Epithelial cell of prostate (primary cell): ENCODE measurements around the gene TRIM33.
"Not testable (repeated sequence)": the region's sequence is repeated elsewhere in the genome, so short reads cannot be mapped to it uniquely, and the experiment has no call there.

ENCODE experiments used
- DNase-seq: peaks from one replicate; pipeline ENCODE4 v3.0.0-alpha.2; 2011; ENCODE audit warnings: low read depth, low spot score
- H3K27ac ChIP-seq: fragments of 450-650 bp; 2 replicates; pipeline ENCODE4 v1.5.1; 2017; ENCODE audit warnings: mild to moderate bottlenecking

Gene TRIM33

DNA sequence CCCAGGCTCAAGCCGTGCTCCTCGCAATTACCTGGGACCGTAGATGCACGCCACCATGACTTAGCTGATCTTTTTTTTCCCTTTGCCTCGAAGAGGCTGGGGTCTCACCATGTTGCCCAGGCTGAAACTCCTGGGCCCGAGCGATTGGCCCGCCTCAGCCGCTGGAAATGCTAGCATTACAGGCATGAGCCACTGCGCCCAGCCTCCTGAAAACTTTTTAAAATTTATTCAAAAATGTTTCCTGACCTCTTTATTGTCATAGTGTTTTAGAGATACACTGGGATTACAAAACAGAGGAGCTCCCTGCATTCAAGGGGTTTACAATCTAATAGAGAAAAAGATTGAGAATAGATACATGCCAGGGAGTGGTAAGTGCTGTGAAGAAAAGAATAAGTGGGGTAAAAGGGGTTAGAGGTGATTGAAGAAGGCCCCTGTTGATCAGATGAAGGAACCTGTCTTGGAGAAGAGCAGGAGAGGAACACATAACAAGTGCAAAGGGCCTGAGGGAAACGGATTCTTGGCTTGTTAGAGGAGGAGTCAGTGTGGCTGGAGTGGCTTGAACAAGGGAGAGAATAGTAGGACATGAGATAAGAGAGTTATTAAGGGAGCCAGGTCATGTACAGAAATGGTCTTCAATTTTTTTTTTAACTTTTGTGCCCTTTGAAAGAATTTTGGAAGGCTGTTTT lies 1.7 kb upstream of the TRIM33 start:
- DNase-seq: no peak
- no peak overlapping the region for H3K27ac ChIP-seq

DNA sequence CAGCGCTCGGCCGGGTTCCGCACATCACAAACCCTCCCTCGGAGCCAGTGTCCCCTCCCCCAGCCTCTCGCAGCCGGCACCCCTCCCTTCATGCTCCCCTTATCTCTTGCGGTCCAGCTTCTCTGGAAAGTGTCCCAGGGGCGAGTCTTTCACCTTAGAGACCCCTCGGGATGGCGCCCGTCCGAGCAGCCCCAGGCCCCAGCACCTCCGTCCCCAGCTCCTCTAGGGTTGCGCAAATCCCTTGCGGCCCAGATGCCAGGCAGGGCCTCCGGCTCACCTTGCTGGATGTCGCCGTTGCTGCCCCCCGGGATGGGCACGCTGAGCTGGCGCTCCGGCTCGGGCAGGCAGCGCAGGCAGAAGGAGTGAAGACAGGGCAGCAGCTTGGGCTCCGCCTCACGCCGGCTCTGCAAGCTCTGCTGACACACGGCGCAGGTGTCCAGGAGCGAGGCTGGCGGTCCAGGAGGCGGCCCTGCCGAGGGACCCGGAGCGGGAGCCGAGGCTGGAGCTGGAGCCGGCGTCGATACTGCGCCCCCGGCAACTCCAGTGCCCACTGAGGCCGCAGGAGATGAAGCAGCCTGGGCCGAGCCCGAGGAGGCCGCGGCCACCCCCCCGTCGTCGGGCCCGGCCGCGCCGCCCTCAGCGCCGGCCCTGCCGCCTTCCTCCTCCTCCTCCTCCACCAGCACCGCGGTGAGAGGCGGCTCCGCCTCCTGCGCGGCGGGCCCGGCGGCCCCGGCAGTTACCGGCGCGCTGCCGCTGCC lies 550 bp downstream of the TRIM33 start:
- no peak for DNase-seq
- peak overlapping the region; percentile 95 for H3K27ac ChIP-seq

DNA sequence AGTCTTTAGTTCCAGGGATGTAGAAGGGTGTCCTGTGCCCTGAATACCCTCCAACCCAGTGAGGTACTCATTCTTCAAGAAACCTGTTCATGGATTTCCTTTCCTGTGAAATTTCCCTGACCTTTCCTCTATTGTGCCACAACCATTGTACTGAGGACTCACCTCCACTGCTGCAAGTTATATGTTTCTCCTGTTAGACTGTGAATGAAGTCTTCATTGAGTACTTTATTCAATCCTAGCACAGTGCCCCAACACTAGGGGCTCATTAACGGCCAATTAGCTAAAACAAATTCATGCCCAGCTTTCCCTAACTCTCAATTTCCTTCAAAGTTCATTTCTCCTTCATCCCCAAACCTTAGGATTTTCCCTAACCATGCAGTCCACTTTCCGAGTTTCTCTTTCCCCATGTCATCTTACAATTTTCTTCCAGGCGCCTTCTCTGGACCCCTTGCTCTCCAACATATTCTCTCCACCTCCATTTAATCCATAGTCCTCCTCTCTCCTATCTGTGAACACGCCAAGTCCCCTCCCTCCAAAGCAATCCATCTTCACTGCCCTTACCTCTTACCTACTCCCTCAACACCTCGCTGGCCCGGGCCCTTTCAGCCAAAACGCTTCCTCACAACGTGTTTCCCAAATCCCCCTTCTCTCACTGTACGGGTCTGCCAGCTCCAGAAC lies 1.3 kb downstream of the TRIM33 start:
- no peak for DNase-seq
- peak overlapping the region; percentile 95 for H3K27ac ChIP-seq

DNA sequence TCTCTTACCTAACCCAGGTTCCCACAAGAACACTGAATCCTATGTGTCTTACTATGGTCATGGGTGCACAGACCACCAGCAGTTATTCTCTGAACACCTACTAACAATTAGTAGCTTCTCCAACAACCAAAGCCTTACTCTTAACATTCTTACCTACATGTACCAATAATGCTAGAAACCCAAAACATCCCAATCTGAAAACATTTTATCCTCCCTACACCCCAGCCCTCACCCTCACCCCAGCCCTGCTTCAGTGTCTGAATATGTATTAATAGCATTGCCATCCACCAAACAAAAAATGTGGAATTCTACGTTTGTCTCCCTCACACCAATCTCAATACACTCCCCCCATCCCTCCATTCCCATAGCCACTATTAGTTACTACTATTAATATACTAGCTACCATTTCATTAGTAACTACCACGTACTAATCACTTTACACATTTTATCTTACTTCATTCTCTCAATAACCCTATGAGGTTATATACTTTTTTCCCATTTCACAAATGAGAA lies 2.6 kb downstream of the TRIM33 start:
- DNase-seq: no peak
- H3K27ac ChIP-seq: no peak overlapping the region

DNA sequence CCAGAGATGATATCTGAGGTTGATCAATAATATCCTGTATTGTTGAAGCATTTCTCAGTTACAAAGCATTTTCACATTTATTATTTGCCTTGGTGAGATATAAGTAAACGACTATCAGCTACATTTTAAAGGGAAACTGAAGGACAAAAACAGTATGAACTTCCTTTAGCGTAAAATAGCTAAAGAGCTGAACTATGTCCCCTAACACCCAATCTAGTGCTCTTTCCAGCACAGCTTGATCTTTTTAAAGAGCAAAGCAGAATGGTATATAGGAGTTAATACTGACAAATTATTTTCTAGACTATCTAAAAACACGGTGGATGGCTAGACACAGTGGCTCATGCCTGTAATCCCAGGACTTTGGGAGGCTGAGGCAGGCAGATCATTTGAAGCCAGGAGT lies 3.5 kb downstream of the TRIM33 start:
- no peak for DNase-seq
- H3K27ac ChIP-seq: no peak overlapping the region

DNA sequence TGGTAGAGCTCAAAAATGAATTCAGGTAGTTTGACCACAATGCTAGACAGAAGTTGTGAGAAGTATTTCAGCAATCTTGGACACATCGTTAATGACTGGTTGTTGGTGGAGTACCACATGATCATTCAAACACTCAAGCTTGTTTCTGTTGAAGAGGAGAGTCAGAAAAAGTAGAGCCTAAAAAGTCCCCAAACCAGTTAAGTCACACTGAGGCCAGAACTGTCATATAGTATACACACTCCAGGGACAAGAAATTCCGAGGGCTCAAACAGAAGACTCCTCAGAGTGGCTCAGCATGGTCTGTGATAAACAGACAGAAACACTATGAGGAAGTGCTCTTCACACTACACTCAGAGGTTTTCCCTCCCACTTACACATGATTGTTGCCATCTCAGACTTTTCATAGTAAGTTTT lies 5.8 kb downstream of the TRIM33 start:
- no peak overlapping the region for H3K27ac ChIP-seq
- DNase-seq: no peak

DNA sequence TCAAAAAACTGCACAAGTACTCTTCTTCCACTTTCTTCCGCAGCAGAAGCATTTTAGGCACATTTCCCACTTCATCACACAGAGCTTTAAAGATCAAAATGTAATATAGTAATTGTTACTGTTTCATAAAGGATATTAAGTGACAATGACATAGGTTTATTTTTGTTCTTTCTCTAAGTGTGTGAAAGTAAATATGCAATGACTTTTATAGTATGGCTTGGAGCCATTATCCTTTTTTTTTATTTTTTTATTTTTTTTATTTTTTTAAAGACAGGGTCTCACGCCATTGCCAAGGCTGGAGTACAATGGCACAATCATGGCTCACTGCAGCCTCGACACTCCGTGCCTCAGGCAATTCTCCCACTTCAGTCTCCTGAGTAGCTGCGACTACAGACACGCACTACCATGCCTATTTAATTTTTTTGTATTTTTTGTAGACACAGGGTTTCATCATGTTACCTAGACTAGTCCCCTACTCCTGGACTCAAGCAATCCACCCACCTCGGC lies 7.0 kb downstream of the TRIM33 start:
- no peak overlapping the region for H3K27ac ChIP-seq

DNA sequence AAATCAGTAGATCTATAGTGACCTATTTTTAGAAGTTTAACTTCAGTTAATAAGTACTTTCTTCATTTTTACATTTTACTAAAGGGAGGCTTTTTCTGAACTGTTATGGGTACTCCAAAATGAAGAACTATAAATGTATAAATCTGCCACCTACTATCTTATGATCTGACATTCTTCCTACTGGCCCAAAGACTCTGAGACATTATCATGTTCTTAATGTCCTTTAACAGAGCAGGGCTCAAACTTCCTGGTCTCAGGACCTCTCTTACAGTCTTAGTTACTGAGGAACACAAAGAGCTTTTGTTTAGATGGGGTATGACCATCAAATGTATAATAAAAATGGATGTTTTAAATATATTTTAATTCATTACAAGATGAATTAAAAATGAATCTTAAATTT lies 8.9 kb downstream of the TRIM33 start:
- DNase-seq: no peak
- no peak overlapping the region for H3K27ac ChIP-seq

More for the DNA sequence above, 7.0 kb downstream of the TRIM33 start:
- DNase-seq: no peak

DNA sequence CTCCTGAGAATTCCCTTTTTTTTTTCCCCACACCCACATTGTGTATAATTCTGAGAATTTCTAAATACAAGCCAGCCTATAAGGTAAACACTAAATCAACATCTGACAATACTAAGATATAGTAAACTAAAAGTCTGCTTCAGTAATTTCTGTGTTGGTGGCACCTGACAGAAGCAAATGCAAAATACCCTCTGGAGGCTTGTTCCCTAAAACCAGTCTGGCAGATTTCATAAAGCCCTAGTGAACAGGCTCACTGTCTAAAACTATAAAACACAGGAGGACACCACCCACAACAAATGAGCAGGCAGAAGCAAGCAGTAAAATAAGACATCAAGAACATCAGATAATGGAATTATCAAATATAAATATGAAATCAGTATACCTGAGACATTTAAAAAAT lies 11.5 kb downstream of the TRIM33 start:
- no peak for DNase-seq

DNA sequence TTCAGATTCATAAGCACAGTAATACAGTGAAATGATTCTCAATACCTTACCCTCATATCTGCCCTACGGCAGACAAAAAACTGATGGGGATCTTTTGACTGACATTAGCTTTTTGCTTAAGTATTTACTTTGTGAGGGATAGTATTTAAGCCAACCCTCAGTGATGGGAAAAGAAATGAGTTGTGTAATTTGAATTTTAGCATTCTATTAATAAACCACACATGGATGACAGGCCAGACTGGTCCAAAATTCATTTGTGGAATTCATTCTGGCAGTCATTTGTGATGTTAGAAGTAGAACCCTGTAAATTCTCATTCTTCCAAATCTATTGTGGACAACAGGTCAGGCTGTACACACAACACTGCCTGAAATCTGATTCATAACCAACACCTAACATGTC lies 14.9 kb downstream of the TRIM33 start:
- DNase-seq: no peak
- H3K27ac ChIP-seq: no peak overlapping the region

More for the DNA sequence above, 11.5 kb downstream of the TRIM33 start:
- H3K27ac ChIP-seq: no peak overlapping the region

DNA sequence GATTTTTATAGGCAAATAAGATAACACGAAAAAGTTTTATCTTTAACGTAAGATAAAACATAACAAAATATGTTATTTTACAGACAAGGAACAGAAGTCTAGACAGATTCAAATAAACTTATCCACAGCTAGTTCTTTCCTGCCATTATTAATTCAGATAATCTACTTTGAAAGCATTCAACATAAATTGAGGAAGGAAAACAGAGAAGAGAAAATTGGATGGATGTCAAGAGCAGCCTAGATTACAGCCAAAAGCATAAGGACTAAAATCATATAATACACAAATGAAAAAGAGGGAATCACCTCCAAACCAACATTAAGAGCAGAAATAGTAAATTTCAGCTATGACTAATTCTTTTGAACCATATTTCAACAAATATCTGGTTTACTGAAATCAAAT lies 15.5 kb downstream of the TRIM33 start:
- H3K27ac ChIP-seq: no peak overlapping the region
- no peak for DNase-seq

DNA sequence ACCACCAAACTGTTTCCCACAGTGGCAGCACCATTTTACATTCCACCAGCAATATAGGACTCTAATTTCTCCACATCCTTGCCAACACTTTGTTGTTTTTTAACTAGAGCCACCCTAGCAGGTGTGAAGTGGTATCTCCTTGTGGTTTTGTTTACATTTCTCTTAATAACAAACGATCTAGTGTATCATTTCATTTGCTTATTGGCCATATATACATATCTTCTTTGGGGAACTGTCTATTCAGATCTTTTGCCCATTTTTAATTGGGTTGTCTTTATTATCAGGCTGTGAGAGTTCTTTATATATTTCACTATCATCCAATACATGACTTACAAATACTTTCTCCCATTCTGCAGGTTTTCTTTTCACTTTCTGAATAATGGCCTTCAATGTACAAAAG lies 18.0 kb downstream of the TRIM33 start:
- DNase-seq: no peak
- no peak overlapping the region for H3K27ac ChIP-seq

DNA sequence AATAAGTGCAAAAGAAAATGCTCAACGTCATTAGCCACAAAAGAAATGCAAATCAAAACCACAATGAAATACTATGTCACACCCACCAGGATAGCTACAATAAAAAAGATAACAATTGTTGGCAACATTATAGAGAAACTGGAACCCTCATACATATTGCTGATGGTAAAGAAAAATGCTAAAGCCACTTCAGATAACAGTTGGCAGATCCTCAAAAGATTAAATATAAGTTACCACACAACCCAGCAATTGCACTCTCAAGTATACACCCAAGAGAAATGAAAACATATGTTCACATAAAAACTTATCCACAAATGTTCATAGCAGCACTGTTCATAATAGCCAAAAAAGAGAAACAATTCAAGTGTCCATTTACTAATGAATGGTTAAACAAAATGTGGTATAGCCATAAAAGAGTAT lies 20.7 kb downstream of the TRIM33 start:
- H3K27ac ChIP-seq: no peak overlapping the region
- no peak for DNase-seq

DNA sequence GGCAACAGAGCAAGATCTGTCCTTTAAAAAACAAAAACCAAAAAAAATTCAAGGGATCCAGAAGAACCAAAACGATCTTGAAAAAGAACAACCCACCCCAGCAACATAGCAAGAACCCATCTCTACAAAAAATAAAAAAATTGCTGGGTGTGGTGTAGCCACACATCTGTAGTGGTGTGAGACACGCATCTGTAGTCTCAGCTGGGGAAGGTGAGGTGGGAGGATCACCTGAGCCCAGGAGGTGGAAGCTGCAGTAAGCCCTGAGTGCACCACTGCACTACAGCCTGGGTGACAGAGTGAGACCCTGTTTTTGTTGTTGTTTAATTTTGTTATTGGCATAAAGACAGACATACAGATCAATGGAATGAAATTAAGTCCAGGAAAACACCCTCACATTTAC lies 22.3 kb downstream of the TRIM33 start:
- H3K27ac ChIP-seq: no peak overlapping the region
- no peak for DNase-seq

DNA sequence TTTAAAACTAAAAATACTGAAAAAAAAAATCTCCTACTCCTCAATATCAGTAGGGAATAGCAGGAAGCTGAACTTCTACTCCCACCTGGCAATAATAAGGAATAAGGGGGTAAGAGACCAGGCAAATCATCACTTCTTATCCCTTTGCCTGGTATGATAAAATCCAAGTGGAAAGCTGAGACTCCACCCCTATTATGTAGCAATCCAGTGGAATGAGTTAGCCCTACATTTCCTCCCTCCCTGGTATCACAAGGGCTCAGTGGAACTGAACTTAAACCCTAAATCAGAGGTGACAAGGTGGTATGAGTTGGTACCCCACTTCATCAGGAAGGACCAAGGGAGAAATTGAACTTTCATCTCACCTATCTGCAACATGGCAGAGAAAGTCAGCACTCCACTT lies 25.7 kb downstream of the TRIM33 start:
- H3K27ac ChIP-seq: no peak overlapping the region
- DNase-seq: no peak

DNA sequence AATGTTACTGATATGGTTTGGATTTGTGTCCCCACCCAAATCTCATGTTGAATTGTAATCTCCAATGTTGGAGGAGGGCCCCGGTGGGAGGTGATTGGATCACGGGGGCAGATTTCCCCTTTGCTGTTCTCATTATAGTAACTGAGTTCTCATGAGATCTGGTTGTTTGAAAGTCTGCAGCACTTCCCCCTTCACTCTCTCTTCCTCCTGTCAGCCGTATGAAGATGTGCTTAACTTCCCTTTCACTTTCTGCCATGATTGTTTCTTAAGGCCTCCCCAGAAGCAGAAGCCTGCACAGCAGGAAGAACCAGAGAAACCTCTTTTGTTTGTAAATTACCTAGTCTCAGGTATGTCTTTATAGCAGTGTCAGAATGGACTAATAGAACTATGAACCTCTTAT lies 28.4 kb downstream of the TRIM33 start:
- H3K27ac ChIP-seq: no peak overlapping the region
- peak; percentile 16 for DNase-seq

DNA sequence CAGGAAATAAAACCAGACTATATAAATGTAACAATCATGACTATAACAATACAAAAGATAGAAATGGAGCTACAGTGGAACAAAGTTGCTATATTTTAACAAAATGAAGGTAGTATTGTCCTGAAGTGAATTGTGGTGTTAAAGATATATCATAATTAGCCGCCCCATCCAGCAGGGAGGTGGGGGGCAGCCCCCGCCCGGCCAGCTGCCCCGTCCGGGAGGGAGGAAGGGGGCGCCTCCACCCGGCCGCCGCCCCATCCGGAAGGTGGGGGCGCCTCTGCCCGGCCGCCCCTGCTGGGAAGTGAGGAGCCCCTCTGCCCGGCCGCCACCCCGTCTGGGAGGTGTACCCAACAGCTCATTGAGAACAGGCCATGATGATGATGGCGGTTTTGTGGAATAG lies 31.4 kb downstream of the TRIM33 start:
- DNase-seq, H3K27ac ChIP-seq: not testable (repeated sequence)

DNA sequence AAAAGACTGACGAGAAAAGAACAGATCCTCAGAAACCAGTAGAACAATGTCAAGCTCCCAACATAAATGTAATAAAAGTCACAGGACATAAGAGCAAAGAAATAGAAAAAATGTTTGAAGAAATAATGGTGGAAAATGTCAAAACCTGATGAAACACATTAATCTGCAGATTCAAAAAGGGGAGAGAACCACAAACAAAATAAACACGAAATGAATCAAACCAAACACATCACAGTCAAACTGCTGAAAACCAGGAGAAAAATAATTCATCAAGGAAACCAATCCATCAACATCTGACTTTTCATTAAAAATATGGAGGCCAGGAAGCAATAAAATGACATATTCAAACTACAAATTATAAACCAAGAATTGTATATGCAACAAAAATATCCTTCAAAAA lies 31.9 kb downstream of the TRIM33 start:
- no peak for DNase-seq
- no peak overlapping the region for H3K27ac ChIP-seq

DNA sequence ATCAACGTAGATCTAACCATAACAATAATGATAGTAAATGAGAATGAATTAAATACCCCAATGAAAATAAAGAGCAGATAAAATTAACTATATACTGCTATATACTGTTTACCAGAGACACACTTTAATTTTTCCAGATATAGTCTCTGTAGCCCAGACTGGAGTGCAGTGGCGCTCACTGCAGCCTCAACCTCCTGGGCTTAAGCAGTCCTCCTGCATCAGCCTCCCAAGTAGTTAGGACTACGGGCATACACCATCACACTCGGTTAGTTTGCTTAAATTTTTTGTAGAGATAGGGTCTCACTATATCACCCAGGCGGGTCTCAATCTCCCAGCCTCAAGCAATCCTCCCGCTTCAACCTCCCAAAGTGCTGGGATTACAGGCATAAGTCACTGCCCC lies 37.2 kb downstream of the TRIM33 start:
- peak overlapping the region; percentile 68 for H3K27ac ChIP-seq
- no peak for DNase-seq

DNA sequence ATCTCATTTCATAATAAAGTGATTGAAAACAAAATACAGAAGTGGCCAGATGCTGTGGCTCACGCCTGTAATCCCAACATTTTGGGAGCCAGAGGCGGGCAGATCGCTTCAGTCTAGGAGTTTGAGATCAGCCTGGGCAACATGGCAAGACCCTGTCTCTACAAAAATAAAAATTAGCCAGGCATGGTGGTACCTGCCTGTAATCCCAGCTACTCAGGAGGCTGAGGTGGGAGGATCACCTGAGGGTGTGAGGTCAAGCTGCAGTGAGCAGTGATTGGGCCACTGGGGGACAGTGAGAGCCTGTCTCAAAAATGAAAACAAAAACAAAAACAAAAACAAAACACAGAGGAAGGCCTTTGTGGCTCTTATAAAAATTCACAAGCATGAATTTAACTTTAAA lies 38.6 kb downstream of the TRIM33 start:
- DNase-seq: no peak
- peak overlapping the region; percentile 68 for H3K27ac ChIP-seq

DNA sequence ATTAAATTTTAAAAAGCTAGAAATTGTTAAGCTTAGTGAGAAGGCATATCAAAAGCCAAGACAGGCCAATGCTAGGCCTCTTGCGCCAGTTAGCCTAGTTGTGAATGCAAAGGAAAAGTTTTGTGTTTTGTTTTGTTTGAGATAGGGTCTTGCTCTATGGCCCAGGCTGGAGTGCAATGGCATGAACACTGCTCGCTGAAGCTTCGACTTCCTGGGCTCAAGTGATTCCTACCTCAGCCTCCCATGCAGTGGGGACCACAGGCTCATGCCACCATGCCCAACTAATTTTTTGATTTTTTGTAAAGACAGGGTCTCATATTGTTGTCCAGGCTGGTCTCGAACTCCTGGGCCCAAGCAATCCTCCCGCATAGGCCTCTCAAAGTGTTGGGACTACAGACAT lies 40.3 kb downstream of the TRIM33 start:
- DNase-seq: no peak
- H3K27ac ChIP-seq: no peak overlapping the region
